Colonic mucosa (tissue), 4 donors: Measurements from ENCODE around the gene RPS6KC1. TPM values are rescaled to one million over a fixed set of nuclear protein-coding genes. Genes with fewer than 3 reads are reported as not detected.

ENCODE experiments used
- DNase-seq: peaks from one replicate; pipeline ENCODE4 v3.0.0-alpha.2; 2020
- H3K27ac ChIP-seq: fragments of 200-600 bp; one replicate; pipeline ENCODE4 v1.8.0; 2021
- H3K27me3 ChIP-seq: fragments of 200-600 bp; one replicate; pipeline ENCODE4 v1.8.0; 2021
- H3K36me3 ChIP-seq: fragments of 200-600 bp; one replicate; pipeline ENCODE4 v1.8.0; 2021
- H3K4me1 ChIP-seq: fragments of 200-600 bp; one replicate; pipeline ENCODE4 v1.8.0; 2021; ENCODE audit warnings: mild to moderate bottlenecking
- H3K4me3 ChIP-seq: fragments of 200-600 bp; one replicate; pipeline ENCODE4 v1.8.0; 2021
- H3K9ac ChIP-seq, 2 donors: one replicate each; pipeline ENCODE4 v1.7.0; 2013; ENCODE audit warnings: control low read depth in 2 of 2, low read depth in 2 of 2, low read length in 2 of 2
- H3K9me3 ChIP-seq: fragments of 200-600 bp; one replicate; pipeline ENCODE4 v1.8.0; 2021
- intact Hi-C: fragments of 100-400 bp; cut with DNase I; formaldehyde crosslinking; loops from one replicate; pipeline ENCODE4 v1.14.1; 2022
- total RNA-seq, 2 donors: library from RNA; stranded (reverse); fragmentation: NEBNext Ultra II Directional in 1 of 2; extraction: Animal tissue kit (Norgen Biotek cat#: 25700) in 1 of 2; gene quantifications; one replicate each; pipeline ENCODE4 v1.2.1, GENCODE V29; 2021
- TF ChIP-seq, protein P1 (sequence below): fragments of 200-600 bp; IDR thresholded peaks from one replicate; pipeline ENCODE4 v1.8.0; 2022; ENCODE audit warnings: antibody characterized with exemption, mild to moderate bottlenecking
- donor health status: healthy.
- donor health status: DM: no; HTN: no; CAD: no.
- donor health status: DM: no; HTN: no; CAD: no.

Gene RPS6KC1
- total RNA-seq, 2 donors from 2014 or later, result 8.8 to 9.6 TPM

DNA sequence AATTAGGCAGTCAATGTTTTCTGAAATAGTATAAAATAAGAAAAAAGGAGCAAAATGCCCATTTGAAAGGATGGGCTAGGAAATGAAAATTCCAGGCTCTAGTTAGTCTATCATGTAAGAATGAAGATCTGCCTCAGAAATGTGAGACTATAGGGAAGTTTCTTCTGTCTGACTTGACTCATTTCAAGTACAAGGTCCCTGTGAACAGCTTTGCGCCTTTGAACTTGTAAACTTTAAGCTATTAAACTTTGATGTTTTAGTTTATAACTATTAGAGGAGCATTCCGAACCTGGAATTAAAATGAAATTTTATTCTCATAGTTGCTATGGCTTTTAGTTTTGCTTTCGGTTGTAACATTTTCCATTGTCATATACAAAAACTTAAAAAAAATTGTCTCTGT, 199.4 kb downstream of the RPS6KC1 start:
- TF ChIP-seq, protein P1, sequence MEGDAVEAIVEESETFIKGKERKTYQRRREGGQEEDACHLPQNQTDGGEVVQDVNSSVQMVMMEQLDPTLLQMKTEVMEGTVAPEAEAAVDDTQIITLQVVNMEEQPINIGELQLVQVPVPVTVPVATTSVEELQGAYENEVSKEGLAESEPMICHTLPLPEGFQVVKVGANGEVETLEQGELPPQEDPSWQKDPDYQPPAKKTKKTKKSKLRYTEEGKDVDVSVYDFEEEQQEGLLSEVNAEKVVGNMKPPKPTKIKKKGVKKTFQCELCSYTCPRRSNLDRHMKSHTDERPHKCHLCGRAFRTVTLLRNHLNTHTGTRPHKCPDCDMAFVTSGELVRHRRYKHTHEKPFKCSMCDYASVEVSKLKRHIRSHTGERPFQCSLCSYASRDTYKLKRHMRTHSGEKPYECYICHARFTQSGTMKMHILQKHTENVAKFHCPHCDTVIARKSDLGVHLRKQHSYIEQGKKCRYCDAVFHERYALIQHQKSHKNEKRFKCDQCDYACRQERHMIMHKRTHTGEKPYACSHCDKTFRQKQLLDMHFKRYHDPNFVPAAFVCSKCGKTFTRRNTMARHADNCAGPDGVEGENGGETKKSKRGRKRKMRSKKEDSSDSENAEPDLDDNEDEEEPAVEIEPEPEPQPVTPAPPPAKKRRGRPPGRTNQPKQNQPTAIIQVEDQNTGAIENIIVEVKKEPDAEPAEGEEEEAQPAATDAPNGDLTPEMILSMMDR, result no peak

DNA sequence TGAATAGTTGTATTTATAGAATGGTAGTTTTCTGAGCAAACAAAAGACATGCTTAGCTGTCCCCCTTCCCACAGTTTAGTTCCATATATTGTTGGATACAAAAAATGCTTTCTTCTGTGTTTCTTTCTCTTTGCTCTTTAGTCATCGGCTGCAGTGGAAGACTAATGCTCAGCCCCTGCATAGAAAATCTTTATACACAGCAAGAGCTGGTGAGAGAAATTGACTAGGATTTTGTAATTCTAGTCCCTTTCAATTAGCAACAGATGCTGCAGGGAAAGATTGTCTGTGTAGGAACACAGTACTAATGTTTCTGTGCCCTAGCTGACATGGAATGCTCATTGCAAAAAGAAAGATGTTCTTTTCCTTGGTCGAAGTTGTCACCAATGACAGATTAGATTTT, 200.9 kb downstream of the RPS6KC1 start:
- Histone ChIP-seq H3K27me3 (no peaks in the 10 kb centered on the region), H3K9ac (no peak overlapping the region), H3K4me1 (no peaks in the 10 kb centered on the region), H3K27ac (no peak overlapping the region), H3K36me3 (no peaks in the 10 kb centered on the region), H3K4me3 (no peak overlapping the region), H3K9me3 (no peaks in the 10 kb centered on the region)
- TF ChIP-seq, protein P1, result no peak
- DNase-seq, result no peak
- intact Hi-C loops, result no loop called here

More for the DNA sequence above, 199.4 kb downstream of the RPS6KC1 start:
- no peaks in the 10 kb centered on the region for H3K4me1 ChIP-seq
- H3K4me3 ChIP-seq, result no peak overlapping the region
- DNase-seq, result no peak
- H3K27ac ChIP-seq, result no peak overlapping the region
- intact Hi-C loops, result no loop called here
- H3K27me3 ChIP-seq, result no peaks in the 10 kb centered on the region
- no peaks in the 10 kb centered on the region for H3K36me3 ChIP-seq
- no peak overlapping the region for H3K9ac ChIP-seq
- H3K9me3 ChIP-seq, result no peaks in the 10 kb centered on the region

DNA sequence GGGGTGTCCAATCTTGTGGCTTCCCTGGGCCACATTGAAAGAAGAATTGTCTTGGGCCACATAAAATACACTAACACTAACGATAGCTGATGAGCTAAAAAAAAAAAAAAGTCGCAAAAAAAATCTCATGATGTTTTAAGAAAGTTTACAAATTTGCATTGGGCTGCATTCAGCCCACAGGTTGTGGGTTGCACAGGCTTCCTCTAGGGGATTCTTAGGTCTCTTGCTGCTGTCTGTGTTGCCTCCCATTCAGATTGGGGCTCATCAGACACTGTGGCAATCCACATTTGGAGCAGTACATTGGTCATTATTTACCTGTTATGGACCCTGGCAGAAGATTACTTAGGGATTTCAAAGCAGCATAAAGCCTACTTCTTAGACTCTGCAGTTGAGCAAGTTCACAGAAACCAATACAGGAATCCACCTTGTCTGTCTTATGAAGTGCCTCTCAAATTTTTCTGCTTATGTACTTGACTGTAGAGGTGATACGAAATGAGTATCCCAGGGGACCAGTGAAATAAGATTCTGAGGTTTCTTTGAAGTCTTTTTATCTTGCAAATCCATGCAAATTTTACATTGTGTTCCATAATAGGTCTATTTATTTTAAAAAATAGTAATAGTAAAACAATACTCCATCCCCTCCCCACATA, 205.5 kb downstream of the RPS6KC1 start:
- Histone ChIP-seq H3K4me3 (no peak overlapping the region), H3K27ac (no peak overlapping the region), H3K27me3 (no peaks in the 10 kb centered on the region), H3K4me1 (no peaks in the 10 kb centered on the region), H3K36me3 (no peaks in the 10 kb centered on the region), H3K9me3 (no peaks in the 10 kb centered on the region), H3K9ac (no peak overlapping the region)
- intact Hi-C loops, result no loop called here
- TF ChIP-seq, protein P1, result no peak
- no peak for DNase-seq

GRCh38 chr1:213260311-213261075, 209.5 kb downstream of the RPS6KC1 start:
- H3K4me1 ChIP-seq, result no peaks in the 10 kb centered on the region
- no peak for DNase-seq
- H3K27me3 ChIP-seq, result no peaks in the 10 kb centered on the region
- TF ChIP-seq, protein P1, result no peak
- no peak overlapping the region for H3K27ac ChIP-seq
- no peaks in the 10 kb centered on the region for H3K9me3 ChIP-seq
- no peak overlapping the region for H3K4me3 ChIP-seq
- H3K36me3 ChIP-seq, result no peaks in the 10 kb centered on the region
- intact Hi-C loops, result no loop called here
- no peak overlapping the region for H3K9ac ChIP-seq

- TF ChIP-seq, protein P1, result no peak
- intact Hi-C loops, result no loop called here
- no peak overlapping the region for H3K9ac ChIP-seq
Measured at GRCh38 chr1:213264531-213264930, 213.5 kb downstream of the RPS6KC1 start.

More at GRCh38 chr1:213264531-213264930, 213.5 kb downstream of the RPS6KC1 start:
- no peaks in the 10 kb centered on the region for H3K9me3 ChIP-seq
- H3K27me3 ChIP-seq, result no peaks in the 10 kb centered on the region
- no peaks in the 10 kb centered on the region for H3K4me1 ChIP-seq
- no peak overlapping the region for H3K4me3 ChIP-seq
- no peak for DNase-seq
- no peak overlapping the region for H3K27ac ChIP-seq
- no peaks in the 10 kb centered on the region for H3K36me3 ChIP-seq
